GM12878 (cell line): ENCODE measurements around the gene C2orf69. TPM values are rescaled to one million over a fixed set of nuclear protein-coding genes. Genes with fewer than 3 reads are reported as not detected.
"Not testable (repeated sequence)": the region's sequence is repeated elsewhere in the genome, so short reads cannot be mapped to it uniquely, and the experiment has no call there.

Source experiments
- ATAC-seq: fragments of 200-7000 bp; cut with Tn5 transposase; 3 replicates; pipeline ENCODE4 v1.9.1; 2020; ENCODE audit warnings: mild to moderate bottlenecking, moderate library complexity
- BruUV-seq: library from RNA; stranded (reverse); fragments of 400-500 nt; replicated peaks from 2 replicates; lab custom pipeline; 2021; lab: Mats Ljungman, UMichigan
- CTCF ChIA-PET: fragments of 300-600 bp; sonication (Branson Sonifier 250); formaldehyde crosslinking; extraction: SDS; loops from one replicate; lab custom pipeline; 2021; ENCODE audit warnings: inconsistent platforms; lab: Yijun Ruan, JAX
- POLR2A ChIA-PET: fragments of 350-600 bp; formaldehyde crosslinking; extraction: SDS; loops from one replicate; lab custom pipeline; 2021; ENCODE audit warnings: inconsistent platforms; lab: Charles Lee
- RAD21 ChIA-PET: fragments of 300-600 bp; sonication (Branson Sonifier 250); formaldehyde crosslinking; loops from one replicate; lab custom pipeline; 2023; ENCODE audit warnings: antibody characterized with exemption; ENCODE audit not compliant: unreplicated experiment; lab: Charles Lee
- SMC1A ChIA-PET: fragments of 300-600 bp; sonication (Branson Sonifier 250); formaldehyde crosslinking; loops from one replicate; lab custom pipeline; 2023; ENCODE audit not compliant: unreplicated experiment, uncharacterized antibody; lab: Charles Lee
- DNase-seq: peaks from one replicate; pipeline ENCODE4 v3.0.0-alpha.2; 2011; ENCODE audit warnings: low read depth, low spot score
- FAIRE-seq: peaks from 3 replicates; lab custom pipeline; 2011; peaks lifted over from hg19 to GRCh38; lab: Jason Lieb, UNC
- H2AFZ ChIP-seq: 2 replicates; pipeline ENCODE4 v1.6.0; 2011; ENCODE audit warnings: low read depth, low read length, control low read depth; ENCODE audit not compliant: control insufficient read depth
- H3K27ac ChIP-seq: 2 replicates; pipeline ENCODE4 v1.5.1; 2011; ENCODE audit warnings: control low read depth; ENCODE audit not compliant: control insufficient read depth, insufficient read depth
- H3K27me3 ChIP-seq, 2 experiments: replicated peaks in 1 of 2; 2 replicates each; pipeline versions ENCODE4 v1.6.0 to v1.6.1; 2011; ENCODE audit warnings: low read length in 1 of 2; ENCODE audit not compliant: control insufficient read depth in 2 of 2, insufficient read depth in 2 of 2
- H3K36me3 ChIP-seq, 2 experiments: 2 replicates each; pipeline ENCODE4 v1.5.1; 2011; ENCODE audit warnings: low read length in 1 of 2; ENCODE audit not compliant: control insufficient read depth in 2 of 2, insufficient read depth in 2 of 2
- H3K4me1 ChIP-seq: 2 replicates; pipeline ENCODE4 v1.6.1; 2011; ENCODE audit warnings: mild to moderate bottlenecking, low read length, moderate library complexity, mixed read lengths; ENCODE audit not compliant: control insufficient read depth, insufficient read depth
- H3K4me2 ChIP-seq: 2 replicates; pipeline ENCODE4 v1.6.0; 2011; ENCODE audit warnings: control low read depth; ENCODE audit not compliant: control insufficient read depth, insufficient read depth
- H3K4me3 ChIP-seq: fragments of 200-600 bp; sonication (generic); 2 replicates; pipeline ENCODE4 v1.5.1; 2016
- H3K79me2 ChIP-seq: 2 replicates; pipeline ENCODE4 v1.6.0; 2011; ENCODE audit warnings: low read length; ENCODE audit not compliant: control insufficient read depth, insufficient read depth
- H3K9ac ChIP-seq: 2 replicates; pipeline ENCODE4 v1.8.0; 2011; ENCODE audit warnings: low read length, control low read depth, mixed read lengths; ENCODE audit not compliant: control insufficient read depth, insufficient read depth
- H3K9me3 ChIP-seq: replicated peaks from 3 replicates; pipeline ENCODE4 v1.5.1; 2011; ENCODE audit warnings: mild to moderate bottlenecking, low read length; ENCODE audit not compliant: control insufficient read depth, insufficient read depth
- H4K20me1 ChIP-seq: 2 replicates; pipeline ENCODE4 v1.6.0; 2011; ENCODE audit not compliant: control insufficient read depth, insufficient read depth
- MLLT1 ChIP-seq: fragments of 450-650 bp; IDR thresholded peaks from 2 replicates; pipeline ENCODE4 v1.6.1; 2016; ENCODE audit warnings: mild to moderate bottlenecking
- ZBTB40 ChIP-seq: fragments of 450-650 bp; IDR thresholded peaks from 2 replicates; pipeline ENCODE4 v1.6.1; 2016; ENCODE audit warnings: mild to moderate bottlenecking, moderate library complexity, borderline replicate concordance
- WGBS: methylation state at CpG from one replicate; pipeline ENCODE4 v1.1.6; 2016; ENCODE audit warnings: low lambda C conversion rate; ENCODE audit not compliant: insufficient replicate concordance, insufficient coverage; ENCODE audit errors: missing lambda C conversion rate; 5-methylcytosine and 5-hydroxymethylcytosine counted together
- in situ Hi-C: fragments of 300-500 bp; cut with MboI; formaldehyde crosslinking; loops from 9 replicates; pipeline ENCODE4 v1.14.3; 2018; ENCODE audit warnings: mixed read lengths
- intact Hi-C: fragments of 100-400 bp; cut with micrococcal nuclease; formaldehyde crosslinking; loops from one replicate; pipeline ENCODE4 v1.14.2; 2022; ENCODE audit not compliant: unreplicated experiment
- polyA plus RNA-seq, 11 experiments: library from polyadenylated mRNA; depleted of rRNA in 4 of 11; unstranded in 6 of 11; stranded (reverse) in 5 of 11; fragments of >200 nt; fragmentation: Nextera tagmentation in 4 of 11; fragmentation: Illumina TruSeq in 1 of 11; extraction: Ambion mirVana in 4 of 11; extraction: Trizol in 1 of 11; gene quantifications; 1 replicate in 1 of 11; 2 replicates in 10 of 11; pipeline versions ENCODE4 v1.2.1 to v1.2.3, GENCODE V29; 2011 to 2016; ENCODE audit warnings: inconsistent platforms in 2 of 11, missing spikeins in 2 of 11, low read depth in 1 of 11
- total RNA-seq, 4 experiments: library from RNA; depleted of rRNA in 3 of 4; stranded (reverse); fragments of >200 nt in 3 of 4; fragmentation: Illumina TruSeq in 1 of 4; extraction: Trizol in 1 of 4; gene quantifications; 2 replicates each; pipeline versions ENCODE4 v1.2.1 to v1.2.3, GENCODE V29; 2013 to 2021

The C2orf69 gene
- total and polyA plus RNA-seq, 10 of the 15 experiments (the other 5 are each of a cell fraction or from before 2014, with no cell fraction given), result 6.3 to 20.3 (median 11.1) TPM

GRCh38 chr2:199912553-199913114, 1.5 kb downstream of the C2orf69 start:
- H3K27ac ChIP-seq, H3K4me1 ChIP-seq, BruUV-seq, in situ Hi-C loops, H2AFZ ChIP-seq, H4K20me1 ChIP-seq, DNase-seq, ATAC-seq, H3K27me3 ChIP-seq, H3K36me3 ChIP-seq, FAIRE-seq, intact Hi-C loops: not testable (repeated sequence)
- Histone ChIP-seq H3K9ac (peak overlapping the region; percentile 75), H3K4me3 (peak overlapping the region; percentile 95), H3K9me3 (peaks cover 12% of the 10 kb centered on the region), H3K79me2 (peaks cover 54% of the 10 kb centered on the region), H3K4me2 (peak overlapping the region; percentile 81)
- peak; percentile 34; the same call in 1 of the 2 replicates for TF ChIP-seq ZBTB40
- TF ChIP-seq MLLT1, result peak; percentile 95
- ChIA-PET SMC1A (interaction anchor here (0.7 to 1.8 kb wide), 5 partner anchors 18 to 40 kb away, joined by 3 to 5 read pairs (median 3); no protein-coding TSS in a partner anchor), RAD21 (interaction anchor here (0.8 to 1.0 kb wide), 2 partner anchors 16 to 28 kb away, joined by 4 read pairs; no protein-coding TSS in a partner anchor), CTCF (interaction anchor here (0.6 to 1.0 kb wide), 3 partner anchors 10 to 561 kb away, joined by 3 to 6 read pairs (median 4); no protein-coding TSS in a partner anchor), POLR2A (interaction anchor here (1.2 to 1.4 kb wide), 3 partner anchors 9 to 33 kb away, joined by 4 to 8 read pairs (median 6); no protein-coding TSS in a partner anchor)
- WGBS, result 81% methylated on average over 12 of the region's 12 CpGs
